GM18519 (cell line): ENCODE data around the gene CTBP2.

ENCODE experiments used
- ATAC-seq: cut with Tn5 transposase; IDR thresholded peaks from one replicate; pipeline ENCODE4 v1.9.1; 2021; ENCODE audit warnings: mild to moderate bottlenecking, moderate library complexity; ENCODE audit not compliant: unreplicated experiment, low FRiP score

The CTBP2 gene

GRCh38 chr10:125056161-125057132, 103.9 kb downstream of the CTBP2 start:
- no peak for ATAC-seq

GRCh38 chr10:125055446-125055845, 104.9 kb downstream of the CTBP2 start:
- no peak for ATAC-seq

GRCh38 chr10:125054669-125055268, 105.6 kb downstream of the CTBP2 start:
- ATAC-seq = no peak

GRCh38 chr10:125054216-125054615, 106.1 kb downstream of the CTBP2 start:
- ATAC-seq = no peak

- no peak for ATAC-seq
Observed at GRCh38 chr10:125052146-125052545, 108.2 kb downstream of the CTBP2 start.

DNA sequence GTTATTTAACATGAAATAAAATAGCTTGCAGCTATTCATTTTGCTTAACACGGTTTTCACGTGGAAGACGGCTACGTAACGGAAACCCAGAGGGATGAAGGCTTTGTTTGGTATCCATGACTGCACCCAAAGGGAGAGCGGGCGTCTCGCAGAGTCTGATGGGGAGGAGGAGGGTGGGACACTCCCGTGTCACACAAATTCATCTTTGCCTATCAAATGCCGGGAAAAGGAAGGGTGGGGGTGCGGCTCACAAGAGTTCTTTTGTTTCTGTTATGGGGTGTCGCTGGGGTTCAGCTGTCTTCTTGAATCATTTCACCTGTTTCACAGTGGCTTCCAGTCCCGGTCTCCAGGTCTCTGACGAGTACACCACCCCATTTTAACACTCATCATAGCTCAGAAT, 110.0 kb downstream of the CTBP2 start:
- ATAC-seq = no peak

GRCh38 chr10:125049216-125049881, 111.0 kb downstream of the CTBP2 start:
- ATAC-seq = no peak

GRCh38 chr10:125048094-125048864, 112.1 kb downstream of the CTBP2 start:
- ATAC-seq = peak; percentile 86

- ATAC-seq = no peak
Observed at GRCh38 chr10:125043841-125044658, 116.3 kb downstream of the CTBP2 start.

DNA sequence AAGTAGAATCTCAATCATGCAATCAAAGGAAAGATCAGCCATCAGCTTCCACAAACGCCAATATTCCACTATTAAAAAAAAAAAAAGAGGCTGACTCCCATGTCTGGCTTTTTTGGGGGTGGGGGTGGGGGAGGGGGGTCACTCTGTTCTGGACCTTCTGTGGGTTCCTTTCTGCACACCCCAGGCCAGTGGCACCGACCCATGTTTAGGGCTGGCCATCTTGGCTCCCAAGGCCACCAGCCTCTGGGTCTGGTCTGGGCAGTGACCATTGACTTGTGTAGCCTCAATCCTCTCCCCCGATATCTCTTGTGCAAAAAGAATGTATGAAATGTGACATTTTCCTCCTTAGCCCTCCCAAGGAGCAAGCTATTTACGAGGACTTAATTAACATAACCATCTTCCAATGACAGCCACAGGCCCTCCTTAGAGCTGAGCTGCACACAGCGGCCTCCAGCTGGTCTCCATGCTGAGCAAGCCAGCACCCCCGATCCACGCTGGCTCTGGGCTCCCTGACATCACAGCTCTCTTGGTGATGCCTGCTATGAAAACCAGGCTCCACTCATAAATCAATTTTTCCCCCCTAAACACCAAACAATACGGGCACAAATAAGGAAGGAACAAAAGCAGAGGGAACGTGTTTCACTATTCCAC, 118.4 kb downstream of the CTBP2 start:
- ATAC-seq = no peak

GRCh38 chr10:125039354-125039769, 121.0 kb downstream of the CTBP2 start:
- no peak for ATAC-seq

DNA sequence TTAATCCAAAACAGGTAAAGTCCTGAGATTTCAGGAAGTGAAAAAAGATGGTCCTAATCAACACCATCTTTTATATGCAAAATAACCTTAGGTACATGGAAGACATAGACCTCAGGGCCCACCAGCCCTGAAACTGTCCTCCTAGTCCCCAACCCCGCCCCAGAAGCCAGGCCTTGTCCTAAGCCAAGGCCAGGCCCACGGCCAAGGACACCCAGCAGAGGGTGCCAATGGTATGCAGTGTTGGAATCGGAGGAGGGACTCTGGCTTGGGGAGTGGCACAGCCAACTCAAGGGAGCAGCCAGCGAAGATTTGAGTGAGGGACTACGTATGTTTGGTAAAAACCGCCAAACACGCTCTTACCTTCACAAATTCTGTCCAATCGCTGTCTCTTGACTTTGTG, 121.7 kb downstream of the CTBP2 start:
- no peak for ATAC-seq

- ATAC-seq = no peak
Observed at GRCh38 chr10:125037145-125037877, 123.1 kb downstream of the CTBP2 start.

- no peak for ATAC-seq
Observed at GRCh38 chr10:125035588-125036295, 124.6 kb downstream of the CTBP2 start.

GRCh38 chr10:125035136-125035535, 125.2 kb downstream of the CTBP2 start:
- no peak for ATAC-seq

GRCh38 chr10:125034675-125035074, 125.7 kb downstream of the CTBP2 start:
- no peak for ATAC-seq

DNA sequence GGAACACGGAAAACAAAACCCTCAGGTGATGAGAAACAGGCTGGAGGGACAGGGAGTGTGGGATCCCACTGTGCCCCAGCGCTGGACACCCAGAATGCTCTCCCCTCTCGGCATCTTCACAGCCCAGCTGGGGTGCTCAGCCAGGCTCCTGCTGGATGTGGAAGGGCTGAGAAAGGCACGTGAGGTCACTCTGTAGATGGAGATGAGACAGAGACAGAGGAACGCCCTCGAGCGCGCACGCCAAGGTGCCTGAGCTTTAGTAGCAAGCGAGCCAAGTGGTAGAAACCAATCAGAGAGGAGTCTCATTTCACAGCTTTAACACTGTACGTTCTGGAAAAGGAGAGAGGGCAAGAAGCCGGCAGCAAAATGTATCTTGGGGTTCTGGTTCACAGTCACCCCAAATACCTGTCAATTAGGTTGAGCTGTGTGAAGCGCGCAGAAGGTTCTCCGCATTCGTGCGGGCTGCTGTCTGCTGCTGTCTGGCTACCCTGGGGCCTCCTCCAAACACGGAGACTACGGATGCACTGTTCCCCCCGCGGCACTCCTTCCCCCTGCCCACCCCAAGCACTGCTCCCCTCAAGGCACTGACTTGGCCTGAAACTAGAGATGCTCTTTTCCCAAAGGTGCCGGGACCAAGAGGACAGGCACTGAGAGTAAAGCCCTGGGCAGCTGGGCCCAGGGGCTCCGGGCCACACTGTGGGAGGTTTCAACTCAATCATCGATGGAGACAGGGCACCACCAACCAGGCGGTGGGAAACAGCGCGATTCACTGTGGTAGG, 127.0 kb downstream of the CTBP2 start:
- ATAC-seq = no peak
